ENCODE results near the gene NELFCD.
"Not testable (repeated sequence)": the region's sequence is repeated elsewhere in the genome, so short reads cannot be mapped to it uniquely, and the experiment has no call there.

The NELFCD gene

DNA sequence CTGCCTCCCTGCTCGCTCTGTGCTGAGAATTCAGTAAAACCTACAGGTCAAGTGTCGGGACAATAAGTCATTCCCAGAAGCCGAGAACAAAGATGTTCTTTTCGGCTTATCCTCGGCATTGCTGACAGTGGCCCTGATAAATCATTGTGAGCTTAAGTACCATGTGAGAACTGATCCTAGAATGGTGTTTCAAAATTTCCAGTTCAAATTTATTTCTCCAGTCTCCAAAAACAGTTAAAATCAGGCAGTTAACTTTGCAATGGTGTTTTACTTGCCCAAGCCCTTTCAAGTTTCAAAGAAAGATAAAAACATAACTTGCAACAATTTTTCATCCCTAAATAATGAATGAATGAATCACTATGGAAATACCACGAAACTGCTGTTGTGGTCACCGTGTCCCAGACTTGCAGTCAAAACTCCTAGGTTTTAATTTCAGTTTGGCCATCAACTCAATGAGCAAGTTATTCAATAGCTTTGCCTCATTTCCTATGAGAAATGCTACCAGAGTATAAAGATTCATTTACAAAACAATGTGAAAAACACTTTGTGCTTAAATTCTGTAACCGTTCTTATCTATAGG is 46.8 kb downstream of the NELFCD start:
- DNase-seq = no peak

DNA sequence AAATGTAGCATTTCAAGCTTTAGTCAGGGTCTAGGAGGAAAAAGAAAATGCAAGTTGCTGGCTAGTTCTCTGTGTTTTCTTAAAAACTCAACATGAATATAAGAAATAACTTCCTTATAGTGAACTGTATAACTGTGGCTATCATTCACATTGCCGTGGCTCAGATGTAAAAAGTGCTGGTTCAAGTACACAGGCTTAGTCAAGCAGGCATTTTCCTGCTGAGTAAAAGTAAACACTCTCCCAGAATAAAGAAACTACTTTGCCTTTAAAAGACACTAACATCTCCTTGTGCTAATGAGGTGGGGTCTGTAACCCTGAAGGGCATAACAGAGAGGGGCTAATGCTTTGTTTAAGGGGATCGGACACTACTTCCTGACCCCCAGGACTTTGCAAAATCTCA is 47.8 kb downstream of the NELFCD start:
- DNase-seq = no peak

DNA sequence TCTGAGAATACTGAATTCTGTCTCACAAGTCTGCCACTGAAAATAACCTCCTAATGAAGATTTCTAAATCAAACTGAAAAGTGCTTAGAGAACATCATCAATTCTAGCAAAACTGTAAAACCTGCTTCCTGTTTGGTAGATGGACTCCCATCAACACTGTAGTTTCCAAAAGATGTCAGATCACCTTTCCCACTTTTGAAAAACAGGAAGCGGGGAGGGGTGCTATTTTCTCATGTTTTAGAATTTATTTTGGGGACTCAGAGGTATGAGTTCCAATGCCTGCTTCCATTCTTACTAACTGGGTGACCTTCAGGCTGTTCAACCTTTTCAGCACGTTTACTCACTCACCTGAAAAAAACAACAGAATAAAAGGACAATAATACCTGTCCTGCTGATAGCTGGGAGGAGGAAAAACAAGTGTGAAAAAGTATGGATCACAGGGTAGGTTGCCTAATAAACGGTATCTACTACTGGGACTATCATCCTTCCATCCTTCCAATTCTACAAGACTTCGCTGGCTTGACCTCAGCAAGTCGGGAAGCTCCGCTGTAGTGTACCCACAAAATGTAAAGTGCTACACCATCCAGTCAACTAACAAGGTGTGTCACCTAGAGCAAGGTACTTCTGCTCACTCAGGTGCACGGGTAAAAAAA is 50.0 kb downstream of the NELFCD start:
- DNase-seq = no peak

DNA sequence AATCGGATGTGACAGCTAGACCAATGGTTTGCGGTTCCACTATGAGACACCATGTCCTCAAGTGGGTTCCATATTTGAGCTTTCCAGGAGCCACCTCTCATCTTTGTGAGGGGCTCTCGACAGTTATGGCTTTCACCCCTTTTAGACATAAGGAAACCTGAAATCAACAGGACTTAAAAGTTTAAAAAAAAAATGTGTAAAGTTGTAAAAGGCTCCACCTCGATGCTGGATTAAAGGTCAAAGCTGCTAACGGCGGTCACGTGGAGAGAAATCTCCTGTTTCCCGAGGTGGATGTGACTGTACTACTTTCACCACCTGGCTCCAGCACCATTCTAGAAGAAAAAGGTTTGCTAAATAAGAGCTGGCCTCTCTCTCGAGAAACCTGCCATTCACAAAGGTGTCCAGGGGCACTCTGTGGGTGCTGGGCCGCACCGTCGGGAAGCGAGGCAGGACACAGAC is 50.5 kb downstream of the NELFCD start:
- no peak for DNase-seq

DNA sequence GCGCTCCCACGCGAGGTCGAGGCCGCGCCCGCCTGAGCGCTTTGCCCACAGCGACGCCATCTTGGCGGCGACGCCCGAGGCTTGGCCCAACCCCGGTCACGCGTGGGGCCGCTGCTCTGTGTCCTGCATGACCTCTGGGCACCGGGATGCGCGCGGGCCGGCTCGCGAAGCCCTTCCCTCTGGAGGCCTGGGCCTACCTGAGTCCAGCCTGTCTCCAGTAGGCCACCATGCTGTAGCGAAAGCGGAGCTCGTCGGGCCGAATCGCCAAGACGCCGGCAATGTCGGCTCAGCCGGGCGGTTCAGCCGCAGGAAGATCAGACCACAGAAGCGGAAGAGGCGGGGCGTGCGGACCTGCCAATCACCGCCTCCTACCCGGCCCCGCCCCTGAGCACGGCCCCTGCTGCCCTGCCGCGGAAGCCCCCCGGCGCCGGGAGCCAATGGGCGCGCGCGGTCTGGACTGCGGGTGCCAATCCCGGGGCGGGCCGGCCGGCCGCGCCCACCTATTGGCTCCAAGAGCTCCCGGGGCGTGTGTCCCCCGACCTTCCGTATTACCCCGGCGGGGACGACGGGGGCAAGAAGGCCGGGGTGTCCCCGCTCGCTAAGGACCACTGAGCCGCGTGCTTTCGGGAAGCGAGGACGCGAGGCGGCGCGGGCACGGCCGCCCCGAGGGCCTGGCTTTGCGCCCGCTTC is 51.1 kb downstream of the NELFCD start, which contains the start of gene ATP5F1E:
TSS of gene ATP5F1E (minus strand) at position 313 of the 690 bp plus-strand sequence. CDS start at position 229, 84 bp downstream.
- peak; percentile 94 for DNase-seq

DNA sequence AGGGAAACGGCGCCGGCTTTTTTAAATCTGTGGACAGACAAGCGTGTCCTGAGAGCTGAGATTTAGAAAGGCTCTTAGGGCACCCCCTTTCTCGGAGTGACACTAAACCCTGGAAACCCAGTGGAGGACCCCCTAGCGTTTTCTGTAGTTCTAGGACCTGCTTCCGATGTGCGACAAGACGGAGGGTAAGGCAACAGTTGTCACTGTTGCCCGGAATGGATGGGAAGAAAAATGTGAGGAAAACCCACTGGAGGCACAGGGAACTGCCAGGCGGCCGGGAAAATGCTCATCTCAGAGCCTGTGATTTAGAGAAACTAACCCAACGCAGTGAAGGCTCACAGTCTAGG is 51.6 kb downstream of the NELFCD start:
- no peak for DNase-seq

DNA sequence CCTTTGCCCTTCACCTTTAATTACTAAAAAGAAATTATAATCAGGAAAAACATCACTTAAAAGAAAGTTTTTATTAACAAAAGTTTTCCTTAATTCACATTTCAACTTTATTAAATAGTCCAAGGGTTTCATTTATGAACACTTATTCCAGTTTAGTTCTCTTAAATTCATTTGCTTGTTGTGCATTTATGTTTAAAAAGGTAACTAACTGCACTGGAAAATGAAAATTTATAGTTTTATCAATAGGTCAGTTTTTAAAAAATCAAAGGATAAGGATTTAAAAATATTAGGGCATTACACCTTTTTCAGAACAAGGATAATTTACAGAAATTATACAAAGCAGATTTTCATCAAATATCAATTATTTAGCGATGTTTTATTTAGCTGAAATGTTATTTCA is 52.0 kb downstream of the NELFCD start:
- no peak for DNase-seq

DNA sequence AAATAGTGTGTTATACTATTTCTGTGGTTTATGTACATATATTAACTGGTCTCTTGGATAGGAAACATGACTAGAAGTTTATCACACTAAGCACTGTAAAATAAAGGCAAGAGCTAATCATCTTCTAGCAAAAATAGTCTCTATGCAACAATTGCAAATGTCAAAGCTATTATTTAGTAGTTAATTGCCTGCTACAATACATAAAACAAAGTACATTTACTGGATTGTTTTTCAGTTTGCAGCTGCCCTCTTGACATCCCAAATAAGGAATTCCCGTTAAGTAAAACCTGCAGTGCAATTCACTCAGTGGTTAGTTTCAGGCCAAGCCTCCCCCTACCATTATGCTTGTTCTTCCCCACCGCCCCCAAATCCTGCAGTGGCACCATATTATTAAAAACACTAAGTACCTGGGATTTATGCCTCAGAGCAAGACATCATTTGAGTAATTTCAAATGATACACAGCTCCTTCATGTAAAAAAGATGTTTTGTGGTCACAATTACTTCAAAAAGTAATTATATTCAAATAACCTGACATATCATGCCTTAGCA is 52.6 kb downstream of the NELFCD start:
- no peak for DNase-seq

DNA sequence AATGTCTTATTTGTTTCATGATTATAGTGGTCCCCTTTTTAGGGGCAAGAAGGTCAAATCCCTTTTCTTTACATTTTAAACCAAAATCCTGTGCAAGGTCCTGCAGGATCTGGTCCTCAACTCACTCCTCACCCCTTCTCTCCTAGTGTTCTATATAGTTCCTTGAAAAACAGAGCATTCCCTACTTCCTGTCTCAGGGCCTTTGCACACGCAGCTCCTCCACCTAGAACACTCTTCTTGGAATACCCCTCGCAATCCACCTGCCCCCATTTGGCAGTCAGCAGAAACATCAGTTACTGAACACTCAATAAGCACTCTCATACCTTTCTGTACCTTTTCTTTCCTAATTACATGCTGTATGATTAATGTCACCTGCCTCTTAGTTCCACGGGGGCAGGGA is 54.3 kb downstream of the NELFCD start:
- DNase-seq = no peak

DNA sequence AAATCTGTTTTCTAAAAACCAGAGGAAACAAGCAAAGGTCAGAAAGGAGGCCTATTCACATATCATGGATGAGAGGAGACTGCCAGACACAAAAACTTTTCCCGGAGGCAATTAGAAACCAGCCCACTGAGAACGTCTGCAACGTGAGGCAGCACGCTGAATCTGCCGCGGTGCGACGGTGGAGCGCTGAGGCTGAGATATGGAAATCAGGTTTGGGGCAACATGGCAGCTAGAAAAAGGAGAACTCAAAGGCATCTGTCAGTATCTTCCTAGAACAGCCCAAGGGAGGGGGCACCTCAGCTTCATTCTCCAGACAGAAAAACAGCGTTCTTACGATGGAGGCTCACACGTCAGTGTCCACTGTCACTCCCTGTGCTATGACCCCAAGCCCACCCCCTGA is 56.3 kb downstream of the NELFCD start:
- DNase-seq = no peak

DNA sequence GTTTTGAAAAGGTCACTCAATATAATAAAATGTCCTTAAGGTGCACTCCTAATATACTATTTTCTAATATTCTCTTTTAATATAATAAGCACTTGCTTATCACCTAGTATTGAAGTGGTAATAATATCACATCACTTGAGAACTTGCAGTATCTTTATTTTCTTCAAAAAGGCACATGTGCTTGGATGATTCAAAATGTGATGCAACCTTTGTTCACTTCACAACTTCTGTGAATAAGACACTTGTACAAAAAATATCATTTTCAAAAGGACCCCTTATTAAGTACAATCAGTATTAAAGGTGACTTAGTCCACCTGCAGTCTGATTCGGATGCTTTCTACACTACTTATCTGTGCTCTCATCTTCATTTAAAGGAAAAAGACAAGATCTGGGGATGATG is 58.2 kb downstream of the NELFCD start:
- no peak for DNase-seq

DNA sequence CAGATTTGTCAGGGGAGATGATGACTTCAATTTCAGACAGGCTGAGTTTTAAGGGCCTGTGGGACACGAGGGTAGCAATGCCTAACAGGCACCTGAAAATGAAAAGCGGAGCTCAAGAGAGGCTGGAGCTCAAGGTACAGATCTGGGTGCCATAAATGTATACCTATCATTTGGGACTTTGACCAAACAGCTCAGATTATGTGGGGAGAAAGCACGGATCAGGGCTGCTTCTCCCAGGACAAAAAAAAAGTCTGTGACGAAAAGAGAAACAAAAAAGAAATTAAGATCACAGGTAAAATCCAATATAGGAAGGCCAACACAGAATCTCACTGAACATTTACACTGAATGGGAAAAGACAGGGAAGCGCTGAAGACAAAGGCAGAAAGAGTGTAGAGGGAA is 59.6 kb downstream of the NELFCD start:
- no peak for DNase-seq

DNA sequence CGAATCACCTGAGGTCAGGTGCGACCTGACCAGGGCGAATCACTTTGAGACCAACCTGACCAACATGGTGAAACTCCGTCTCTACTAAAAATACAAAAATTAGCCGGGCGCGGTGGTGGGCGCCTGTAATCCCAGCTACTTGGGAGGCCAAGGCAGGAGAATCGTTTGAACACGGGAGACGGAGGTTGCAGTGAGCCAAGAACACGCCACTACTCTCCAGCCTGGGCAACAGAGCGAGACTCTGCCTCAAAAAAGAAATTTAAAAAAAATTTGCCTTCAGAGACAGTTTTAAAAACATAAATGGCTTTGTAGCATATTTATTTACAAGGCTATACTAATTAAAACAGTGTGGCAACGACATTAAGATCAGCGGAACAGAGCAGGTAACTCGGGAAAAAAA is 60.4 kb downstream of the NELFCD start:
- DNase-seq = not testable (repeated sequence)

DNA sequence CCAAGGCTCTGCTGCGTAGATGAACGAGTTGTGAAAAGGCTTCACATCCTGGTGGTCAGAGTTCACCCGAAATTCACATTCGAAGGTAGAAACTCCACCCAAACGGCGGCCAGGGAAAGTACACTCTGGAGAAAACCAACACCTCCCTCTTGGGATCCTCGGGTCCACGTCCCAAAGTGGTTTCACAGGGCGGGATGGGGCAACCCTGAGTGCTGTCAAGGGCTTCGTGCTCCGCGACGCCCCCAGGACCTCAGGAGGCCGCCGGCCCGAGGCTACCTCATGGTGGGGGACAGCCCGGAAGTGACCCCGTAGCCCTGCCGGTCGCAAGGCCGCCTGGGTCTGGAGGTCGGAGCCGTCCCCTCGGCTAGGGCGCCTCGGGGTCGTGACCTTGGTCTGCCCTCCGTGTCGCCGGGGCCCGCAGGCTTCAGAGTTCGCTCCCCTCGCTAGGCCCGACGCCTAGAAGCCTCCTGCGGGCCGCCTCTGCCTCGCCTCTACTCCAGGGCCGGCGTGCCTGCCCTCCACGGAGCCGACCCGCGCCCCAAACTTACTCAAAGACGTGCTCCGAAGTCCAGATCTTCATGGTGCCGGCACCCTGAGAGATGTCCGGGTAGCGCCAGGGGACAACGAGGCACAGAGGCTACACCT is 61.2 kb downstream of the NELFCD start, which contains the start of gene PRELID3B:
TSS of gene PRELID3B (minus strand) at position 636 of the 645 bp plus-strand sequence. CDS start at position 580, 56 bp downstream.
- peak; percentile 22 for DNase-seq

DNA sequence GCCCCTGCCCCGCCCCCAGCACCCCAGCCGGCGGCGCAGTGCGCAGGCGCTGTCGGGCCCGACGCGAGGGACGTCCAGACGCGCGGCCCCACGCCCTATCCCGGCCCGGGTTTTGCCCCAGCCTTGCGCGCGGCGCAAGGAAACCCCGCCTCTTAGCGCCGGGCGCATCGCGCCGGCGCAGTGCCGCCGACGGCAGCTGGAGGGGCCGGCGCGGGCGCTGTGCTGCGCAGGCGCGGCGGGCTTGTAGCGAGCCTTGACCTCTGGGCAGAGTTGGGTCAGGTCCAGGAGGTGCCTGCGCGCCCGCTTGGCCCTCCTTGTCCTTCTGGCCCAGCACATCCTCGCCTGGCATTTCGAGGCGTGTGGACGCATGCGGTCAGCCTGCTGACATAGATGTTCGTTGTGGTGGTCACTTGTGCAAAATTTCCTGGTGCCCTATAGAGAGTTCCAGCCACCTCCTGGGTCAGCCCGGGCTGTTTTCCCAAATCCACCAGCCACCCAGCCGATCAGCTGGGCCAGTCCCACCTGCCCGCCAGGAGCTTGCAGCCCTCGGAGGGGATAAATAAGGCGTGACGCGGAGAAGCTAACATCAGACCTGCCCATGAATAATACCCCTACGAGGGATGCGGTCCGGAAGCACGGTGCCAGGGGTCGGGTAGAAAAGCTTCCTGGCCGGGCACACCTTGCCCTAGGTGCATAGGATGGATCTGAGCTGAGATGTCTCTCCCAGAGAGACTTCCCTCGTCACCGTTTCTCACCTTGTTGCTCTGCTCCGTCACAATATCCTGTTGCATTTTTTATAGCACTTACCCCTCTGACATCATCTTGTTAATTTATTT is 62.0 kb downstream of the NELFCD start:
- peak; percentile 80 for DNase-seq

DNA sequence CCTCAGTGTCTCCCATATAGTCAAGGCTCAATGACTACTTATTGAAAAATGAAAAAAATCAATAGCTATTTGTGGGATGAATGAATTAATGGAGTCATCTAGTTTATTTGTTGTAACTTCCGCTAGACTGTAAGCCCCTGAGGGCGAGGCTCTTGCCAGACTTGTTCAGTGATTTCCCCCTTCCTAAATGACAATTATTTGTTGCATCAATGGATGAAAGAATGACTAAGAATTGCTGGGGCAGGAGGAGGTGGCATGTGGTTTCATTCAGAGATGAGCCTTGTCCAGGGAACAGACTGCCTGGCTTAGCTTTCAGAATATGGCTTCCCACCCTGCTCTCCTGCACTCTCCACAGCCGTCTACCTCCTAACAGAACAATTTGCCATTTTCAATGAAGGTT is 62.6 kb downstream of the NELFCD start:
- DNase-seq = no peak

DNA sequence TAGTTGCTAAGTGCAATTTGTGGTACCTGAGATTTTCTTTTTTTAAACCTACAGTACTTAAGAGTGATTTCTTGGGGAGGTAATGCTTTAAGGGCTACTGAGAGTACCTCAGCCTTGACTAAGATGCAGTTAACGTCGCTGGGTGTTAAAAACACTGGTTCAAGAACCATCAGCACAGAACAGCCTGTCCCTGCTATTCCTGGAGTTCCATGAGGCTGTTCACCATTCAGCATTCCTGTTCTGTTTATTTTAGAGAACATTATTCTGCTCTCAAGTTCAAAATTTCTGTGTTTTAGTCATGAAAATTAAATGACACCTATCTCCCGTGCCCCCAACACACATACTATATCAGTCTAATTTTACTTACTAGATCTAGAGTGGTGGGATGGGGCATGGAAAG is 63.2 kb downstream of the NELFCD start:
- DNase-seq = no peak

Data from MV-4-11 (cell line).